Parathyroid adenoma (tissue), 2 donors: Measurements from ENCODE around the gene MFSD11.

Experiments
- H2AFZ ChIP-seq: fragments of 300-600 bp; sonication (generic); one replicate; pipeline ENCODE4 v1.7.0; 2017; ENCODE audit warnings: antibody characterized with exemption, mild to moderate bottlenecking
- H3K27ac ChIP-seq: fragments of 300-600 bp; sonication (generic); one replicate; pipeline ENCODE4 v1.7.0; 2017
- H3K27me3 ChIP-seq: fragments of 300-600 bp; sonication (generic); one replicate; pipeline ENCODE4 v1.7.0; 2017; ENCODE audit warnings: low read length; ENCODE audit not compliant: control insufficient read depth, insufficient read depth
- H3K36me3 ChIP-seq: fragments of 300-600 bp; sonication (generic); one replicate; pipeline ENCODE4 v1.7.0; 2017; ENCODE audit warnings: low read length; ENCODE audit not compliant: control insufficient read depth, insufficient read depth
- H3K4me1 ChIP-seq: fragments of 300-600 bp; sonication (generic); one replicate; pipeline ENCODE4 v1.7.0; 2017; ENCODE audit warnings: control low read depth
- H3K4me2 ChIP-seq: fragments of 300-600 bp; sonication (generic); one replicate; pipeline ENCODE4 v1.7.0; 2017; ENCODE audit warnings: low read length
- H3K4me3 ChIP-seq: fragments of 300-600 bp; sonication (generic); one replicate; pipeline ENCODE4 v1.7.0; 2017; ENCODE audit warnings: low read depth, low read length
- H3K79me2 ChIP-seq: fragments of 300-600 bp; sonication (generic); one replicate; pipeline ENCODE4 v1.7.0; 2017; ENCODE audit warnings: control low read depth
- H3K9ac ChIP-seq: fragments of 300-600 bp; sonication (generic); one replicate; pipeline ENCODE4 v1.7.0; 2017; ENCODE audit warnings: mild to moderate bottlenecking
- H3K9me3 ChIP-seq: fragments of 300-600 bp; sonication (generic); one replicate; pipeline ENCODE4 v1.7.0; 2017; ENCODE audit warnings: low read length; ENCODE audit not compliant: control insufficient read depth
- CTCF ChIP-seq: fragments of 300-600 bp; sonication (generic); IDR thresholded peaks from one replicate; pipeline ENCODE4 v1.7.0; 2017; ENCODE audit warnings: antibody characterized with exemption, mild to moderate bottlenecking
- donor health status: primary hyperparathyroidism.

Gene MFSD11

GRCh38 chr17:76824093-76824492, 86.2 kb downstream of the MFSD11 start:
- no peaks in the 10 kb centered on the region for H3K79me2 ChIP-seq
- no peak overlapping the region for H2AFZ ChIP-seq
- no peaks in the 10 kb centered on the region for H3K4me1 ChIP-seq
- no peak for TF ChIP-seq CTCF
- H3K9ac ChIP-seq = no peak overlapping the region
- no peaks in the 10 kb centered on the region for H3K27me3 ChIP-seq
- no peaks in the 10 kb centered on the region for H3K9me3 ChIP-seq
- H3K27ac ChIP-seq = no peak overlapping the region
- no peak overlapping the region for H3K4me2 ChIP-seq
- H3K4me3 ChIP-seq = no peak overlapping the region
- no peaks in the 10 kb centered on the region for H3K36me3 ChIP-seq

GRCh38 chr17:76826330-76827068, 88.6 kb downstream of the MFSD11 start:
- no peaks in the 10 kb centered on the region for H3K36me3 ChIP-seq
- no peaks in the 10 kb centered on the region for H3K79me2 ChIP-seq
- no peak overlapping the region for H3K9ac ChIP-seq
- no peak overlapping the region for H3K4me3 ChIP-seq
- H3K27me3 ChIP-seq = no peaks in the 10 kb centered on the region
- no peak overlapping the region for H2AFZ ChIP-seq
- no peaks in the 10 kb centered on the region for H3K4me1 ChIP-seq
- no peaks in the 10 kb centered on the region for H3K9me3 ChIP-seq
- no peak overlapping the region for H3K4me2 ChIP-seq
- TF ChIP-seq CTCF = no peak
- no peak overlapping the region for H3K27ac ChIP-seq

- Histone ChIP-seq H2AFZ (no peak overlapping the region), H3K27ac (no peak overlapping the region), H3K9me3 (no peaks in the 10 kb centered on the region), H3K79me2 (no peaks in the 10 kb centered on the region), H3K4me3 (no peak overlapping the region), H3K4me2 (no peak overlapping the region), H3K36me3 (no peaks in the 10 kb centered on the region), H3K27me3 (no peaks in the 10 kb centered on the region), H3K4me1 (no peaks in the 10 kb centered on the region), H3K9ac (no peak overlapping the region)
- TF ChIP-seq CTCF = no peak
Observed at GRCh38 chr17:76827736-76828135, 89.8 kb downstream of the MFSD11 start.
